SK-N-SH (cell line): ENCODE results near the gene PGRMC2.

Experiments used
- FOXJ3 ChIP-seq: sonication (generic); formaldehyde crosslinking; IDR thresholded peaks from 2 replicates; pipeline ENCODE4 v1.5.1; 2020; ENCODE audit warnings: mild to moderate bottlenecking, missing genetic modification reagents
- MEF2A ChIP-seq: IDR thresholded peaks from 2 replicates; pipeline ENCODE4 v1.4.0; 2012; ENCODE audit warnings: low read depth, borderline replicate concordance
- NFIC ChIP-seq: IDR thresholded peaks from 2 replicates; pipeline ENCODE4 v1.4.0; 2012; ENCODE audit warnings: borderline replicate concordance
- RCOR1 ChIP-seq: fragments of 150-350 bp; IDR thresholded peaks from 2 replicates; pipeline ENCODE4 v1.6.1; 2017; ENCODE audit warnings: antibody characterized with exemption, low read length
- TF ChIP-seq, protein P1 (sequence below): IDR thresholded peaks from 2 replicates; pipeline ENCODE4 v1.4.0; 2012; ENCODE audit warnings: low read depth
- TF ChIP-seq, protein P2 (sequence below): fragments of 200-600 bp; sonication (generic); IDR thresholded peaks from 2 replicates; pipeline ENCODE4 v1.6.1; 2017; ENCODE audit warnings: antibody characterized with exemption, mild to moderate bottlenecking, moderate library complexity

DNA sequence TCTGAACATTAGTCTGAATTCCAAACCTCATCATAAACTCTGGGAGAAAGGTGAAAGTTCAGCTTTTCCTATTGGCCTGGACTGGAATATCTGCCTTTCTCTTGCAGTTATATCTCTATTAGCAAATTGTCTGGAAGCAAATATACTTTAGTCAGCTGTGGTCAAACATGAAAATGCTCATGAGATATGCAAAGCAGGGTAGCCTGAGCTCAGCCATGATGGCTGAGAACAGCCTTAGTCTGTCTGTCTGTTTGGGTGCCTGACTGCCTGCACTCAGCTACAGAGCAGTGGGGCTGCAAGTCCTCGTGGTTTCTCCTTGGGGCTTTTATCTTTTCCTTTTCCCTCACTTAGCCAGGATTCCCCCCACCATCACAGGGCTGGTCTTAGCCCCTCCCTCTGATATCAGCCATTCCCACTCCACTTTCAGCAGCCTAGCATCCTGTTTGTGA, 19.5 kb upstream of the PGRMC2 start:
- TF ChIP-seq, protein P1, sequence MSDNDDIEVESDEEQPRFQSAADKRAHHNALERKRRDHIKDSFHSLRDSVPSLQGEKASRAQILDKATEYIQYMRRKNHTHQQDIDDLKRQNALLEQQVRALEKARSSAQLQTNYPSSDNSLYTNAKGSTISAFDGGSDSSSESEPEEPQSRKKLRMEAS: no peak
- TF ChIP-seq, protein P2, sequence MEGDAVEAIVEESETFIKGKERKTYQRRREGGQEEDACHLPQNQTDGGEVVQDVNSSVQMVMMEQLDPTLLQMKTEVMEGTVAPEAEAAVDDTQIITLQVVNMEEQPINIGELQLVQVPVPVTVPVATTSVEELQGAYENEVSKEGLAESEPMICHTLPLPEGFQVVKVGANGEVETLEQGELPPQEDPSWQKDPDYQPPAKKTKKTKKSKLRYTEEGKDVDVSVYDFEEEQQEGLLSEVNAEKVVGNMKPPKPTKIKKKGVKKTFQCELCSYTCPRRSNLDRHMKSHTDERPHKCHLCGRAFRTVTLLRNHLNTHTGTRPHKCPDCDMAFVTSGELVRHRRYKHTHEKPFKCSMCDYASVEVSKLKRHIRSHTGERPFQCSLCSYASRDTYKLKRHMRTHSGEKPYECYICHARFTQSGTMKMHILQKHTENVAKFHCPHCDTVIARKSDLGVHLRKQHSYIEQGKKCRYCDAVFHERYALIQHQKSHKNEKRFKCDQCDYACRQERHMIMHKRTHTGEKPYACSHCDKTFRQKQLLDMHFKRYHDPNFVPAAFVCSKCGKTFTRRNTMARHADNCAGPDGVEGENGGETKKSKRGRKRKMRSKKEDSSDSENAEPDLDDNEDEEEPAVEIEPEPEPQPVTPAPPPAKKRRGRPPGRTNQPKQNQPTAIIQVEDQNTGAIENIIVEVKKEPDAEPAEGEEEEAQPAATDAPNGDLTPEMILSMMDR: no peak
- TF ChIP-seq FOXJ3 (CRISPR knock-in tag) (no peak), NFIC (no peak), RCOR1 (no peak), MEF2A (no peak)
